WTC11 (cell line): ENCODE data around the gene PCGF2. TPM values are rescaled to one million over a fixed set of nuclear protein-coding genes. Genes with fewer than 3 reads are reported as not detected.

ENCODE experiments used
- ATAC-seq: fragments of 200-7000 bp; cut with Tn5 transposase; 2 replicates; pipeline ENCODE4 v1.10.0; 2021; ENCODE audit warnings: mild to moderate bottlenecking, moderate library complexity
- CTCF ChIA-PET: fragments of 300-600 bp; sonication (Branson Sonifier 250); formaldehyde crosslinking; loops from one replicate; lab custom pipeline; 2021; ENCODE audit warnings: antibody characterized with exemption; lab: Charles Lee
- POLR2A ChIA-PET: fragments of 350-600 bp; sonication (Branson Sonifier 250); formaldehyde crosslinking; loops from one replicate; lab custom pipeline; 2021; ENCODE audit warnings: antibody characterized with exemption; lab: Charles Lee
- DNase-seq: peaks from one replicate; pipeline ENCODE4 v3.0.0; 2021; ENCODE audit warnings: low spot score
- H3K27ac Mint-ChIP-seq: 2 replicates; pipeline ENCODE4 v1.8.0; 2021; ENCODE audit warnings: mixed read lengths
- H3K27me3 Mint-ChIP-seq: 2 replicates; pipeline ENCODE4 v1.8.0; 2021; ENCODE audit warnings: low read depth, mild to moderate bottlenecking, moderate library complexity, mixed read lengths
- H3K36me3 Mint-ChIP-seq: 2 replicates; pipeline ENCODE4 v1.8.0; 2021; ENCODE audit warnings: mixed read lengths
- H3K4me1 Mint-ChIP-seq: 2 replicates; pipeline ENCODE4 v1.8.0; 2022; ENCODE audit warnings: mixed read lengths
- H3K4me3 Mint-ChIP-seq: 2 replicates; pipeline ENCODE4 v1.8.0; 2021; ENCODE audit warnings: mild to moderate bottlenecking, moderate library complexity, mixed read lengths
- H3K9me3 Mint-ChIP-seq: 2 replicates; pipeline ENCODE4 v1.8.0; 2021; ENCODE audit warnings: mixed read lengths
- CREM ChIP-seq: sonication (generic); formaldehyde crosslinking; IDR thresholded peaks from 2 replicates; pipeline ENCODE4 v1.8.1; 2022; ENCODE audit warnings: mild to moderate bottlenecking, missing genetic modification reagents, moderate library complexity
- ELF4 ChIP-seq: sonication (generic); formaldehyde crosslinking; IDR thresholded peaks from 2 replicates; pipeline ENCODE4 v1.8.1; 2022; ENCODE audit warnings: low read depth, mild to moderate bottlenecking, moderate library complexity, missing genetic modification reagents
- ESRRA ChIP-seq: sonication (generic); formaldehyde crosslinking; IDR thresholded peaks from 2 replicates; pipeline ENCODE4 v1.8.1; 2022; ENCODE audit warnings: mild to moderate bottlenecking, missing genetic modification reagents, borderline replicate concordance
- GRHL2 ChIP-seq: fragments of 250-450 bp; sonication (Bioruptor Pico); IDR thresholded peaks from 2 replicates; pipeline ENCODE4 v1.8.0; 2022; ENCODE audit warnings: mild to moderate bottlenecking, moderate library complexity; ENCODE audit not compliant: insufficient replicate concordance, severe bottlenecking
- JAZF1 ChIP-seq: fragments of 250-450 bp; sonication (Bioruptor Pico); IDR thresholded peaks from 2 replicates; pipeline ENCODE4 v1.9.0; 2021; ENCODE audit warnings: moderate library complexity, mild to moderate bottlenecking, inconsistent platforms
- JUN ChIP-seq: sonication (generic); formaldehyde crosslinking; IDR thresholded peaks from 2 replicates; pipeline ENCODE4 v1.8.0; 2023; ENCODE audit warnings: mild to moderate bottlenecking, missing genetic modification reagents
- NR2C2 ChIP-seq: sonication (generic); formaldehyde crosslinking; IDR thresholded peaks from 2 replicates; pipeline ENCODE4 v1.8.0; 2022; ENCODE audit warnings: mild to moderate bottlenecking, missing genetic modification reagents
- SP1 ChIP-seq: sonication (generic); formaldehyde crosslinking; conservative IDR thresholded peaks from 2 replicates; pipeline ENCODE4 v1.8.1; 2022; ENCODE audit warnings: missing genetic modification reagents
- TCF7 ChIP-seq: sonication (generic); formaldehyde crosslinking; IDR thresholded peaks from 2 replicates; pipeline ENCODE4 v1.8.0; 2022; ENCODE audit warnings: mild to moderate bottlenecking, low read depth, missing genetic modification reagents, moderate library complexity
- ZNF121 ChIP-seq: sonication (generic); formaldehyde crosslinking; IDR thresholded peaks from 2 replicates; pipeline ENCODE4 v1.8.0; 2023; ENCODE audit warnings: missing genetic modification reagents
- total RNA-seq: library from RNA; stranded (reverse); gene quantifications from 3 replicates; pipeline ENCODE4 v1.2.3, GENCODE V29; 2021
- TF ChIP-seq, protein P1 (sequence below): sonication (generic); formaldehyde crosslinking; IDR thresholded peaks from 2 replicates; pipeline ENCODE4 v1.8.1; 2023; ENCODE audit warnings: mild to moderate bottlenecking, missing genetic modification reagents
- TF ChIP-seq, protein P2 (sequence below): fragments of 250-450 bp; sonication (Bioruptor Pico); IDR thresholded peaks from 2 replicates; pipeline ENCODE4 v1.9.0; 2021; ENCODE audit warnings: mild to moderate bottlenecking, borderline replicate concordance
- TF ChIP-seq, protein P3 (sequence below): sonication (generic); formaldehyde crosslinking; IDR thresholded peaks from 2 replicates; pipeline ENCODE4 v1.8.0; 2023; ENCODE audit warnings: missing genetic modification reagents
- TF ChIP-seq, protein P4 (sequence below): fragments of 250-450 bp; sonication (Bioruptor Pico); IDR thresholded peaks from 2 replicates; pipeline ENCODE4 v1.9.0; 2021; ENCODE audit warnings: mild to moderate bottlenecking
- TF ChIP-seq, protein P5 (sequence below): sonication (generic); formaldehyde crosslinking; IDR thresholded peaks from 2 replicates; pipeline ENCODE4 v1.8.0; 2023; ENCODE audit warnings: mild to moderate bottlenecking, missing genetic modification reagents

PCGF2 gene
- total RNA-seq, 1 experiment from 2014 or later, result 104 TPM

DNA sequence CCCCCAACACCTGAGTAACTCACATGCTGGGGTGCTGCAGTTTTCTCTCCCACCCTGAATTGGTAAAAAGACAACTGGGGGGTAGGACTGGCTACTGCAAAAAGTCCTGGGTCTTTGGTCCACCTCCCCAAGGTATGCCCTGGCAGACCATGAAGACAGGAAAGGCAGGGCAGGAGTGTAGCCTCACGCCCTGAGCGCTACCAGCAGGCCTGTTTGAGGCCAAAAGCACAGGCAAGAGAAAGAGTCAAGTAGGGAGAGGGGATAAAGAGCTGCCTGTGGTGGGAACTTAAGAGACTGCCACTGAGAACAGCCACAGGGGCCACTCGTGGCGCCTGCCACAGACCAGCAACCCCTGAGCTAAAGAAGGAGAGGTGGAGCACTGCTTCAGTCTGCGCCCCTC is 18.2 kb upstream of the PCGF2 start:
- POLR2A ChIA-PET, result no interaction called here

More for the DNA sequence above, 18.2 kb upstream of the PCGF2 start:
- peaks cover 77% of the 10 kb centered on the region for H3K36me3 Mint-ChIP-seq
- no peaks in the 10 kb centered on the region for H3K4me1 Mint-ChIP-seq
- no peaks in the 10 kb centered on the region for H3K9me3 Mint-ChIP-seq
- ATAC-seq (no peak), DNase-seq (no peak)
- CTCF ChIA-PET, result no interaction called here
- TF ChIP-seq ELF4, result no peak
- TF ChIP-seq, protein P1, sequence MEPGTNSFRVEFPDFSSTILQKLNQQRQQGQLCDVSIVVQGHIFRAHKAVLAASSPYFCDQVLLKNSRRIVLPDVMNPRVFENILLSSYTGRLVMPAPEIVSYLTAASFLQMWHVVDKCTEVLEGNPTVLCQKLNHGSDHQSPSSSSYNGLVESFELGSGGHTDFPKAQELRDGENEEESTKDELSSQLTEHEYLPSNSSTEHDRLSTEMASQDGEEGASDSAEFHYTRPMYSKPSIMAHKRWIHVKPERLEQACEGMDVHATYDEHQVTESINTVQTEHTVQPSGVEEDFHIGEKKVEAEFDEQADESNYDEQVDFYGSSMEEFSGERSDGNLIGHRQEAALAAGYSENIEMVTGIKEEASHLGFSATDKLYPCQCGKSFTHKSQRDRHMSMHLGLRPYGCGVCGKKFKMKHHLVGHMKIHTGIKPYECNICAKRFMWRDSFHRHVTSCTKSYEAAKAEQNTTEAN (CRISPR knock-in tag), result no peak
- no peak for TF ChIP-seq JAZF1 (CRISPR knock-in tag)
- TF ChIP-seq JUN (CRISPR knock-in tag), result no peak
- TF ChIP-seq, protein P2, sequence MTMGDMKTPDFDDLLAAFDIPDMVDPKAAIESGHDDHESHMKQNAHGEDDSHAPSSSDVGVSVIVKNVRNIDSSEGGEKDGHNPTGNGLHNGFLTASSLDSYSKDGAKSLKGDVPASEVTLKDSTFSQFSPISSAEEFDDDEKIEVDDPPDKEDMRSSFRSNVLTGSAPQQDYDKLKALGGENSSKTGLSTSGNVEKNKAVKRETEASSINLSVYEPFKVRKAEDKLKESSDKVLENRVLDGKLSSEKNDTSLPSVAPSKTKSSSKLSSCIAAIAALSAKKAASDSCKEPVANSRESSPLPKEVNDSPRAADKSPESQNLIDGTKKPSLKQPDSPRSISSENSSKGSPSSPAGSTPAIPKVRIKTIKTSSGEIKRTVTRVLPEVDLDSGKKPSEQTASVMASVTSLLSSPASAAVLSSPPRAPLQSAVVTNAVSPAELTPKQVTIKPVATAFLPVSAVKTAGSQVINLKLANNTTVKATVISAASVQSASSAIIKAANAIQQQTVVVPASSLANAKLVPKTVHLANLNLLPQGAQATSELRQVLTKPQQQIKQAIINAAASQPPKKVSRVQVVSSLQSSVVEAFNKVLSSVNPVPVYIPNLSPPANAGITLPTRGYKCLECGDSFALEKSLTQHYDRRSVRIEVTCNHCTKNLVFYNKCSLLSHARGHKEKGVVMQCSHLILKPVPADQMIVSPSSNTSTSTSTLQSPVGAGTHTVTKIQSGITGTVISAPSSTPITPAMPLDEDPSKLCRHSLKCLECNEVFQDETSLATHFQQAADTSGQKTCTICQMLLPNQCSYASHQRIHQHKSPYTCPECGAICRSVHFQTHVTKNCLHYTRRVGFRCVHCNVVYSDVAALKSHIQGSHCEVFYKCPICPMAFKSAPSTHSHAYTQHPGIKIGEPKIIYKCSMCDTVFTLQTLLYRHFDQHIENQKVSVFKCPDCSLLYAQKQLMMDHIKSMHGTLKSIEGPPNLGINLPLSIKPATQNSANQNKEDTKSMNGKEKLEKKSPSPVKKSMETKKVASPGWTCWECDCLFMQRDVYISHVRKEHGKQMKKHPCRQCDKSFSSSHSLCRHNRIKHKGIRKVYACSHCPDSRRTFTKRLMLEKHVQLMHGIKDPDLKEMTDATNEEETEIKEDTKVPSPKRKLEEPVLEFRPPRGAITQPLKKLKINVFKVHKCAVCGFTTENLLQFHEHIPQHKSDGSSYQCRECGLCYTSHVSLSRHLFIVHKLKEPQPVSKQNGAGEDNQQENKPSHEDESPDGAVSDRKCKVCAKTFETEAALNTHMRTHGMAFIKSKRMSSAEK, result no peak
- no peak for TF ChIP-seq ESRRA (CRISPR knock-in tag)
- TF ChIP-seq CREM (CRISPR knock-in tag), result no peak
- TF ChIP-seq ZNF121, result no peak
- TF ChIP-seq SP1, result no peak
- TF ChIP-seq, protein P3, sequence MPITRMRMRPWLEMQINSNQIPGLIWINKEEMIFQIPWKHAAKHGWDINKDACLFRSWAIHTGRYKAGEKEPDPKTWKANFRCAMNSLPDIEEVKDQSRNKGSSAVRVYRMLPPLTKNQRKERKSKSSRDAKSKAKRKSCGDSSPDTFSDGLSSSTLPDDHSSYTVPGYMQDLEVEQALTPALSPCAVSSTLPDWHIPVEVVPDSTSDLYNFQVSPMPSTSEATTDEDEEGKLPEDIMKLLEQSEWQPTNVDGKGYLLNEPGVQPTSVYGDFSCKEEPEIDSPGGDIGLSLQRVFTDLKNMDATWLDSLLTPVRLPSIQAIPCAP, result no peak
- TF ChIP-seq, protein P4, sequence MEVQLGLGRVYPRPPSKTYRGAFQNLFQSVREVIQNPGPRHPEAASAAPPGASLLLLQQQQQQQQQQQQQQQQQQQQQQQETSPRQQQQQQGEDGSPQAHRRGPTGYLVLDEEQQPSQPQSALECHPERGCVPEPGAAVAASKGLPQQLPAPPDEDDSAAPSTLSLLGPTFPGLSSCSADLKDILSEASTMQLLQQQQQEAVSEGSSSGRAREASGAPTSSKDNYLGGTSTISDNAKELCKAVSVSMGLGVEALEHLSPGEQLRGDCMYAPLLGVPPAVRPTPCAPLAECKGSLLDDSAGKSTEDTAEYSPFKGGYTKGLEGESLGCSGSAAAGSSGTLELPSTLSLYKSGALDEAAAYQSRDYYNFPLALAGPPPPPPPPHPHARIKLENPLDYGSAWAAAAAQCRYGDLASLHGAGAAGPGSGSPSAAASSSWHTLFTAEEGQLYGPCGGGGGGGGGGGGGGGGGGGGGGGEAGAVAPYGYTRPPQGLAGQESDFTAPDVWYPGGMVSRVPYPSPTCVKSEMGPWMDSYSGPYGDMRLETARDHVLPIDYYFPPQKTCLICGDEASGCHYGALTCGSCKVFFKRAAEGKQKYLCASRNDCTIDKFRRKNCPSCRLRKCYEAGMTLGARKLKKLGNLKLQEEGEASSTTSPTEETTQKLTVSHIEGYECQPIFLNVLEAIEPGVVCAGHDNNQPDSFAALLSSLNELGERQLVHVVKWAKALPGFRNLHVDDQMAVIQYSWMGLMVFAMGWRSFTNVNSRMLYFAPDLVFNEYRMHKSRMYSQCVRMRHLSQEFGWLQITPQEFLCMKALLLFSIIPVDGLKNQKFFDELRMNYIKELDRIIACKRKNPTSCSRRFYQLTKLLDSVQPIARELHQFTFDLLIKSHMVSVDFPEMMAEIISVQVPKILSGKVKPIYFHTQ (CRISPR knock-in tag), result no peak
- no peak for TF ChIP-seq NR2C2 (CRISPR knock-in tag)
- no peak for TF ChIP-seq TCF7 (CRISPR knock-in tag)
- TF ChIP-seq, protein P5, sequence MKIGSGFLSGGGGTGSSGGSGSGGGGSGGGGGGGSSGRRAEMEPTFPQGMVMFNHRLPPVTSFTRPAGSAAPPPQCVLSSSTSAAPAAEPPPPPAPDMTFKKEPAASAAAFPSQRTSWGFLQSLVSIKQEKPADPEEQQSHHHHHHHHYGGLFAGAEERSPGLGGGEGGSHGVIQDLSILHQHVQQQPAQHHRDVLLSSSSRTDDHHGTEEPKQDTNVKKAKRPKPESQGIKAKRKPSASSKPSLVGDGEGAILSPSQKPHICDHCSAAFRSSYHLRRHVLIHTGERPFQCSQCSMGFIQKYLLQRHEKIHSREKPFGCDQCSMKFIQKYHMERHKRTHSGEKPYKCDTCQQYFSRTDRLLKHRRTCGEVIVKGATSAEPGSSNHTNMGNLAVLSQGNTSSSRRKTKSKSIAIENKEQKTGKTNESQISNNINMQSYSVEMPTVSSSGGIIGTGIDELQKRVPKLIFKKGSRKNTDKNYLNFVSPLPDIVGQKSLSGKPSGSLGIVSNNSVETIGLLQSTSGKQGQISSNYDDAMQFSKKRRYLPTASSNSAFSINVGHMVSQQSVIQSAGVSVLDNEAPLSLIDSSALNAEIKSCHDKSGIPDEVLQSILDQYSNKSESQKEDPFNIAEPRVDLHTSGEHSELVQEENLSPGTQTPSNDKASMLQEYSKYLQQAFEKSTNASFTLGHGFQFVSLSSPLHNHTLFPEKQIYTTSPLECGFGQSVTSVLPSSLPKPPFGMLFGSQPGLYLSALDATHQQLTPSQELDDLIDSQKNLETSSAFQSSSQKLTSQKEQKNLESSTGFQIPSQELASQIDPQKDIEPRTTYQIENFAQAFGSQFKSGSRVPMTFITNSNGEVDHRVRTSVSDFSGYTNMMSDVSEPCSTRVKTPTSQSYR (CRISPR knock-in tag), result no peak
- no peak for TF ChIP-seq GRHL2 (CRISPR knock-in tag)
- no peak overlapping the region for H3K4me3 Mint-ChIP-seq
- no peak overlapping the region; the same call in 1 of the 2 replicates for H3K27ac Mint-ChIP-seq
- no peaks in the 10 kb centered on the region for H3K27me3 Mint-ChIP-seq
